HG03571 (cell line): Measurements from ENCODE around the gene PIGU.
"Not testable (repeated sequence)": the region's sequence is repeated elsewhere in the genome, so short reads cannot be mapped to it uniquely, and the experiment has no call there.

Experiments used
- ATAC-seq: cut with Tn5 transposase; IDR thresholded peaks from one replicate; pipeline ENCODE4 v1.9.1; 2021; ENCODE audit not compliant: unreplicated experiment

The PIGU gene

DNA sequence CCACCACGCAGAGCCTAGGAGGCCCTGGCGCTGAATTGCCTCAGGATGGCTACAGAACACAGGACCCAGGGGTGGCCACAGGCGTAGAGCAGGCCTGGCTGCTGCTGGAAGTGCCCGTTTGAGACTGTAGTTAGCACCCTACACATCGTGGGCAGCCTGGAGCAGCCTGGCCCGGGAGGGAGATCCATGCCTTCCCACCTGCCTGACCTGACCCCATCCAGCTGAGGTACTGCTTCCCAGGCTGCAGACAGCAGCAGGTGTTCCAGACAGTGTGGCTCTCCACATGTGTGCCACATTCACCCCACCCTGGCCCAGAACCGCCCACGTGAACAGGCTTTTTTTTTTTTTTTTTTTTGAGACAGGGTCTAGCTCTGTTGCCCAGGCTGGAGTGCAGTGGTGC lies 139.2 kb downstream of the PIGU start:
- ATAC-seq = no peak

DNA sequence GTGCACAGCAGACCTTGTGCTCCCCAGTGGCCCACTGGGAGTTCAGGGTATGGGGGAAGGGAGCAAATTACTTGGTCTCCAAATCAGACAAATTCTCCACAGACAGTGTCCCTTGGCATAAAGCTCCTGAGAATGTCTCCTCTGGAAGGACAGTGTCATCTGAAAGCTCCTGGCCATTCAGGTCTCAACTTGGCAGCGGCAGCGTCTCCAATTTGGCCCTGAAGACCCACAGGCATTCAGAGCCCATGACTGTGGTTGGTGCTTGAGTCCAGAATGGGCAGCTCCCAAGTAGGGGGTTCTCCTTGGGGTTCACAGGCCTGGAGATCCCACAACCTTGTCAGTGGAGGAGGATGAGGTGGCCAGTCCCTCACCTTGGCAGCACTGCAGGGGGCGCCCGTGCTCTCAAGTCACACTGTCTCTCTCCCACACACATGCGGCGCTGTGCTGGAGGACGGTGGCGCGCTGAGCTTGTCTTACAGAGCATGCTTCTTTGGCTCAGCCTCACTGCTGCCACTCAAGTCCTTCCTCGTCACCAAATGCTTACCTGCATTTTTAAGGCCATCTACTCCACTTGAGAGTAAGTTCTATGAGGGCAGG lies 140.0 kb downstream of the PIGU start:
- no peak for ATAC-seq

DNA sequence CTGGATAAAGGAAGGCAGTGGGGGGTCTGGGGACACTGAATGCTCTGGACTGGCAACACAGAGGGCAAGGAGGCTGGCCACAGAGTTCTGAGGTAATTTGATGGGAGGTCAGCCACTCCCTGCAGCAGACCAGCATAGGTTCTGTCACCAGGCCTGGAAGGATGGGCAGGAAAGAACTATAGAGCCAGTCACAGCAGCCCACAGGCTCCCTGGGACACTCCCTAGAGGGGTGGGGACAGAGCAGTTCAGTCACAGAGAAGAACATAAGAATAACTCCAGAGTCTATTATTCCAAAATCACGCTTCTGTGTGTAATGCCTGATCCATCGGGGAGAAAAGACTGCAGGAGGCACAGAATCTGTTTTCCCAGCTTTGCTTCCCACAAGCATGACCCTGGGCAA lies 141.0 kb downstream of the PIGU start:
- ATAC-seq = no peak

DNA sequence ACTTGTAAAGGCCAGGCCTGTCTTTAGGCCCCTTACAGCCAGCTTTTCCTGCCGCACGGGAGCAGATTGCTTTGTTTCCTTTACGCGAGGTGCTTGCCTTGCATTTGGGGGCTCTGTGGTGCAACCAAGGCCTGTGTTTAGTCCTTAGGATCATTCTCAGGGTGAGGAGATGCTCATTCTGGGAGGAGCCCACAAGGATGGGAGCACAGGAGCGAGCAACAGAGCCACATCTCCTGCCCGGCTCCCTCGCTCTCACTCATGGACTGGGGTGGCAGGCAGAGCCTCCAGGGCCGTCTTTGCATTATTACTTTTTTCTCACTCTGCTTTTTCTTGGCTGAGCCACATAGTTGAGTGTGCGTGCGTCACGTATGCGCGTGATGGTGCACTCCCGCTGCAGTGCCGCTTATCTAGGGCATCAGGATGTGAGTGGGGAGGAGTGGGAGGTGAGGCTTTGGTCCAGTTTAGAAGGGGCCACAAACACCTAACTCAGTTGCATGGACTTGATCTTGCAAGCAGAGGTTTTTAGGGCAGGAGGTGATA lies 141.5 kb downstream of the PIGU start:
- no peak for ATAC-seq

DNA sequence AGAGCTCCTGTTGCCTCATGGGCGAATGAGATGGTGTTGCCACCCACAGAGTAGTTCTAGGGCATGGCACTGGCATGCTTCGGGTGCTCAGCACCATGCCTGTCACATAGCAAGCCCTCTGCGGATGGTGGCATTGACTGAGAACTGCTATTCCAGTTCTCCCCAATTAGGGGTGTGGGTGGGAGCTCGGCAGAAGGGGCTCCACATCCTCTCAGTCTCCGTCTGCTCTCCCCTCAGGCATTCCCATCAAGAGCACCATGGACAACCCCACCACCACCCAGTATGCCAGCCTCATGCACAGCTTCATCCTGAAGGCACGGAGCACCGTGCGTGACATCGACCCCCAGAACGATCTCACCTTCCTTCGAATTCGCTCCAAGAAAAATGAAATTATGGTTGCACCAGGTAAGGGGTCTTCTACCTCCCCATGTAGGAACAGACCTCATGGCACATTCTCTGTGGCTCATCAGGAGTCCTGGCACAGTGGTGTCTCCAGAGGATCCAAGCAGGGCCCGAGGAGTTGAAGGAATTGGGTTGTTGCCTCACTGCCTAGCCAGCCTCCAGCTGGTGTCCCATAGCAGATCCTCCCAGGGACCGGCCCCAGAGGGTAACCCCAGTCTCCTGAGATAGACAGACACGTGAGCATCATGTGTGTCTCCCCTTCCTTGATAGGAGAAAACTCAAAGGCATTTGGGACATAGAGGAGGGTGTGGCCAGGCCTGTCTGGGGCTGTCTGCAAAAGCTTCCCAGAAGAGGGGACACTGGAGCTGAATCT lies 142.3 kb downstream of the PIGU start:
- ATAC-seq = no peak

DNA sequence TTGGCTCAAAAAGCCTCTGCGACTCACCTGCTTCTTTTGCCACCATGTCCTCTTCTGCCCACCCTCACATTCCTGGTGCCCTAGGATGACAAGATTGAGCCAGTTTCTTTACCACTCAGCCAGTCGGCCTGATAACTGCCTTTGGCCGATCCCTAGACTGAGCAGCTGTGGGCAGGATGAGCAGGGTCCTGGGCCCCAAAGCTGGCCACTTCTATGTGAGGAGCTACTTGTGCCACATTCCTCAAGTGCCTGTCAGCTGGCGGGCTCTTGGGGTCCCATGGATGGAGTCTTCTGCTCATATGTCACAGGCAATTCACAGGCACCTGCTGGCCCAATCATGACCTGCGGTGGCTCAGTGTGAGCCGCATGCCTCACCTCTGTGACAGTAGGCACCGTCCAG lies 144.1 kb downstream of the PIGU start:
- ATAC-seq = no peak

DNA sequence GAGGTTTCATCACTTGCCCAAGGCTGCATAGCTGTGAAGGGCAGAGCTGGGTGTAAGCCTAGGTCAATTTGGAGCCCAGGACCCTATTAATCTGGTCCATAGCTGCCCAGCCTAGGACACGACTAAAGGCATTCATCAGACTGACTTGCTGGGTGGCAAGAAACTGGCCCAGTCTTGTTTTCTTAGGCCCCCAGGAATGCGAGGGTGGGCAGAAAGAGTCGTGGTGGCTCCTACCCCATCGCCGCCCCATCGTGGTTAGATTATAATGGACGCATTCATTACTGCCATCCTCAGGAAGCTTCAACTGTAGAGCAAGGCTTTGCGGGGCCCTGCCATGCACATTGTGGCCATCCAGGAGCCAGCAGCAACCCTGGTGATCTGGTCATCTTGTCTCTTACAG lies 144.6 kb downstream of the PIGU start:
- ATAC-seq = no peak

DNA sequence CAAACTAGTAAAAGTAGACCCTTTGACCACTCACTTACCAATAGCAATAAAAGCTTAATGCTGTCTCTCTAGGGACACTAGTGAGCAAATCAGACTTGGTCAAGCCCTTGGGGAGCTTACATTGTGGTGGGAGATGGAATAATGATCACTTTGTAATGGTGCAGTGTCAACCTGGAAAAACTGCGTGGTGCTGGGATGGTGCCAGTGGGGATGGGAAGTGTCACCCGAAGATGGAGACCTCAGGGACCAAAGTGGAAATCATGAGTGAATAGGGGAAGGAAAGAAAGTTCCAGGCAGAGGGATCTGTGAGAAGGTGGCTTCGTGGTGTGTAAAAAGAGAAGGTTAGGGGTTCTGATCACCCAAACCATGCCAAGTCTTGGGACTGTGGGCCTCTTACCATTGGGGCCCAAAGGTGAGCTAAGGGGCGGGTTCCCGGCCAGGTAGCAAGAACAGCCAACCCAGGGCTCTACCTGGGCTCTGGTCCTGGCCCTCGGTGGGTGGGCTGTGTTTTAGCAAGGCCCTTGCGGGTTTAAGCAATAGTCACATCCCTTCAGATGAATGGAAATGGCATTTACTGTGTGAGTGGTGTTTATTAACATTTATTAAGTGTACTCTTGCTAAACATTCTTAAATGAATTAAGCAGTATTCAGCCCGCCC lies 145.2 kb downstream of the PIGU start:
- no peak for ATAC-seq

DNA sequence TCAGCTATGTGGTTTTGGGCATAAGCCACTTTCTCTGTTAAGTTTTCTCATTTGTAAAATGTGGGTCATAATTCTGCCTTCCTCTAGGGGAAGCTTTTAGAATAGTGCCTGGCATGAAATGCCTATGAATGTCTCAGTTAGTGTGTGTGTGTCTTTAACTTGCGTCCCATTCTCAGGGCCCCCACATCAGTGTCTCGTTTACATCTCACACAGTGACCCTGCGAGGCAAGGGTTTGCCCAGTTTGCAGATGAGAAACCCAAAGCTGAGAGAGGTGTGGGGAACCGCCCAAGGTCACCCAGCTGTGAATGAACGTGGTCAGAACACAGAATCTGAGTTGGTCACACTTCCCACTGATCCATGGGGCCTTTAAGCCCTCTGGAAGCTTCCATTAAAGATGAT lies 146.6 kb downstream of the PIGU start:
- ATAC-seq = no peak

DNA sequence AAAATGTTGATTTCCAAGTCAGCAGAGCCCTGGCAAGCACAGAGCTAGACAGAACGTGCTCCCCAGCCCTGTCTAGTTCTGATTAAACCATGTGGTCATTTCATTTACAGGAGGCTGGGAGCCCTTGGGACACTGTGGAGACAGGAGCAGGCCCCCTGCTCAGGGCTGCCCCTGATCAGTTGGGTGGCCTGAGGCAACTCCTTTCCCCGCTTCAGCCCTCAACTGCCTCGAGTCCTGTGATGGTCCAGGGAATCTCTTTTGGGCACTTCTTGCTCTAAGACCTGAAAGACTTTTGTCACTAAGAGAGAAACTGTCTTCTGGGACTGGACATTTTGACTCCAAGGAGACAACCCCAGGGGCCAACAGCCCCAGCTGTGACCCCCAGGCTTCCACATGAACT lies 147.2 kb downstream of the PIGU start:
- ATAC-seq = no peak

DNA sequence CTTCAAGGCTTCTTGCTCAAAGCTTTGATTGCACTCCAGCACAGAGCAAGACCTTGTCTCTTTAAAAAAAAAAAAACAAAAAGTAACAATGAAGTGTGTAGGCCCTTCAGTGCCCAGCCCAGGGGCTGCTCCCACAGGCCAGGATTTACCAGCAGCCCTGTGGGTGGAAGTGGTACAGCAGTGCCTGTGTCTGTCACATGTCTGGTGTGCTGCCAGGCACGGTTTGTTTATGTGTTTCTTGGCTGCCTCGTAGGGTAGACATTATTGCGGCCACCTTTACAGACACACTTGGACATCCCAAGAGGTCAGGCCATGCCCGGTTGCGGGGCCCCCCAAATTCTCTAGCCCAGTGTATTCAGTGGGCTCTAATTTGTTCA lies 148.0 kb downstream of the PIGU start:
- ATAC-seq = no peak

DNA sequence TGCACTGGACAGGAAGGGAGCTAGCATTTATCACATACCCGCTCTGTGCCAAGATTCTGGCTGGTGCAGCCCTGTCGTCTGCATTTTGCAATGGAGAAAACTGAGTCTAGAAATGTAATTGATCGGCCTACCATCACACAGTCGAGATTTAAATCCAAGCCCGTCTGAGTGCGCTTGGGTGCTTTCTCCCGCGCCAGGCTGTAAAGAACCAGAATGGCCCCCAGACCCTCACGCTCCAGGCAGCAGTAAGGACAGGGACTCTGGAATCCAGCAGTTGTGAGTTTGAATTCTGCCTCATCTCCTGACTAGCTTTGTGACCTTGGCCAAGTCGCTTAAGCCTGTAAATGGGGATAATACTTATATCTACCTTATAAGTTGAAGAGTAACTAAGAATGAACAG lies 149.9 kb downstream of the PIGU start:
- ATAC-seq = no peak

DNA sequence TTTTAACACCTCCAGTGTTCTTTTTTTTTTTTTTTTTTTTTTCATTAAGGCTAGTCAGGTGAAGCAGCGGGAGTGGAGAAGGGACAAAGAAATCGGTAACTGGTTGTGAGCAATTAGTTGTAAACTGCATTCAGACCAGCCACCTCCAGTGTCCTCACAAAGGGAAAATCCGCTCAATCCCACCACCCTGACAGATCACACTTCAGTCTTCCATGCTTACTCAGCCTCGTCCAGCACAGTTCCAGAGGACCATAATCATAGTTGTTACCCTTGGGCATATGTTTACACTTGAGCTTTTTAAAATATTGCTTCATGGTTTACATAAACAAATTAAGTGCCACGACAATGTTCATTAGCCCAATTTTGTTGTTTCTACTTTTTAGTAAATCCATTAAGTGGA lies 150.4 kb downstream of the PIGU start:
- no peak for ATAC-seq

DNA sequence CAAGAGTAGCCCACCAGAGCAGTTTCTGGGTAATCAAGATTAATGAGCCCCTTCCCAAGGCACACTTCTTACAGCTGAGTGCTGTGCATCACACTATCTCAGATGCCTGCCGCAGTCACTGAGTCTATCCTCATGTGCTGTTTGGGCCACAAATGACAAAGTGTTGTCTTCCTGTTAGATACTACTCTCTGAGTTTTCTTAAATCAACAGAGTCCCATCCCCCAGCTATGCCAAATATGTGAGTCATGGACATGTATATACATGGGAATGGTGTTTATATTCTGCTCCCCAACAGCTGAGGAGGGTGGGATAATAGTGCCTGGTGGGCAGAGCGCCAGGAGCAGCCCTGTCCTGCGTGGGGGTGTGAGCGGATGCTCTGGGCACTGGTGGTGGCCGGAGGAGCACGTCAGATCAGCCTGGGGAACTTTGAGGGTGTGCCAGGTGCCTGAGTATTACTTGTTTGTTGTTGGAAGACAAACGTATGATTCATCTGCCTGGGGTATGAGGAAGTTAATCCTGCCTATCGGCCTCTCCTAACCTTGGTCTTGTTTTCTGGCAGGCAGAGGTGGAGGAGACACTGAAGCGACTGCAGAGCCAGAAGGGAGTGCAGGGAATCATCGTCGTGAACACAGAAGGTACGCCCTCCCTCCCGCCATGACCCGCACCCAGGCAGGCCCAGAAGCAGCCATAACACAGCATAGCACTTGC lies 151.0 kb downstream of the PIGU start:
- ATAC-seq = no peak

DNA sequence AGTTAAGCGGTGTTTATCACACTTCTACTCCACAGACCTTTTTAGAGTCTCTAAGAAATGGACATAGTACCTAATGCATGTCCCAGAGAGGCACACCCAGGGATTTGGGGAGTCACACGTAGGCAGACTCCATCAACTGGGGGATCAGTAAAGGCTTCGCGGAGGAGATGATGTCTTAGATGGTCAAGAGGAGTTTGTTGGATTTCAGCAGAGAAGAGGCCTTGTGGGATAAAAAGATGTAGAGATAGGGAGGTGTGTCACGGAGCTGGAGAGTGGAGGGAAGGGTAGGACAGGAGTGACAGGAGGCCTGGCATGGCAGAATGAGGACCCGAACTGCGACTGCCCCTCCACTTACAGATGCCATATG lies 151.6 kb downstream of the PIGU start:
- ATAC-seq = no peak

DNA sequence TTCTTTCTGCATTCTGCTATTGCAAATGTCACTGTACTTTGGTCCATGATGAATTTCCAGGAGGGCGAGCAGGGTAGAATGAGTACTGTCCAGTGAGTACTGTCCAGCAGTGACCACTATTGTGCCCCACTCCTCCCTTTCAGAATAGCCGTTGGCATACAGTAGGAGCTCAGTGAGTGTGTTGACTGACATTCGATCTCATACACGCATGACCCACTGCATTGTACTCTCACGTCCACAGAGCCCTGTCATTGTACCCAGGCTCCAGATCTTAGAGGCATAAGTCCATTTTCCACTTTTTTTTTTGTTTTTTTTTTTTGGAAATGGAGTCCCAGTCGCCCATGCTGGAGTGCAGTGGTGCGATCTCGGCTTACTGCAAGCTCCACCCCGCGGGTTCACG lies 152.5 kb downstream of the PIGU start:
- no peak for ATAC-seq

DNA sequence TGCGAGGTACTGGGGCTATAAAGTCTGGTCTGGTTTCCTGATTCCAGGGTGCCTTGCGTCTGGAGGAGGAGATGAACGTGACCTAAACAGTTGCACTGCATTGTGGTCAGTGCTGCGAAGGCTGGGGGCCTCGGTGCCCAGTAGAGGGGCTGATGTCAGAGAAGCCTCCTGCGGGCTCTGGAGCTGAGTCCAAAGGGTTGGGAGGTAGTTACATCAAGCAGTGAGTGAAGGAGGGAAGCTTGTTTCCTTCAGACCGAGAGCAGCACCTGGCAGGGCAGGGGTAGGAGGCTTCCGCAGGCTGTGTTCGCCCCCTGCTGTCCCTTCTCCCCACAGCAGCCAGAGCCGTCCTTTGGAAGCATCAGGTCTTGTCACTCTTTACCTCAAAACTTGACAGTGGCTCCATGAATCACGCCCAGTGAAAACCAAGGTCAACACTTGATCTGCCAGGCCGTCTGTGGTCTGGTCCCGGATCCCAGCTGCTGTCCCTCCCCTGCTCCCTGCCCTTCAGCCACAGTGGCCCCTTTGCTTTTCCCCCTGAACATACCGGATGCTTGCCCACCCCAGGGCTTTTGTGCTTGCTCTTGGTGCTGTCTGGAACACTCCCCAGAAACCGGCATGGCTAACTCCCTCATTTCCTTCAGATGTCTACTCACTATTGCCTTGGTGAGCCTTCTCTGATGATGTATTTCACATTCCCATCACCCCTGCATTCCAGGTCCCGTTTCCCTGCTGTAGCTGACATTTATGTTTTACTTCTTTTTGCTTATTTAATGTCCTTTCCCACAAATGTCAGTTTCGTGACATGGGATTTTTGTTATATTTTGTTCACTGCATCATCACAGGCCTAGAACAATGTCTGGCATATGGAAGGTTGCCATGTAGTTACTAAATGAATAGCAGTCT lies 153.7 kb downstream of the PIGU start:
- no peak for ATAC-seq

DNA sequence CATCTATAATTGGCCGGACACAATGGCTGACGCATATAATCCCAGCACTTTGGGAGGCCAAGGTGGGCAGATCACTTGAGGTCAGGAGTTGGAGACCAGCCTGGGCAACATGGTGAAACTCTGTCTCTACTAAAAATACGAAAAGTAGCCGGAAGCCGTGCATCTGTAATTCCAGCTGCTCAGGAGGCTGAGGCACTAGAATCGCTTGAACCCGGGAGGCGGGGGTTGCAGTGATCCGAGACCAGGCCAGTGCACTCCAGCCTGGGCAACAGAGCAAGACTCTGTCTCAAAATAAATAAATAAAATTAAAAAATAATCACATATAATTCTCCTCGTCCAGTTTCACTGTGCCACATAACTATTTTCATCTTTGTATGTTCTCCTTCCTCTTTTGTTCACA lies 157.1 kb downstream of the PIGU start:
- not testable (repeated sequence) for ATAC-seq

DNA sequence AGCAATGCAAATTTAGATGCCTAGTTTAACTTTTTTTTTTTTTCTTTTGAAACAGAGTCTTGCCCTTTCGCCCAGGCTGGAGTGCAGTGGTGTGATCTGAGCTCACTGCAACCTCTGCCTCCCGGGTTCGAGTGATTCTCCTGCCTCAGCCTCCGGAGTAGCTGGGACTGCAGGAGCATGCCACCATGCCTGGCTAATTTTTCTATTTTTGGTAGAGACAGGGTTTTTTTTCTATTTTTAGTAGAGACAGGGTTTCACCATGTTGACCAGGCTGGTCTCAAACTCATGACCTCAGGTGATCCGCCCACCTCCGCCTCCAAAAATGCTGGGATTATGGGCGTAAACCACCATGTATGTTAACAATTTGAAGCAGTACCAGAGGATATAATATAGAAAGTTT lies 158.0 kb downstream of the PIGU start:
- not testable (repeated sequence) for ATAC-seq

DNA sequence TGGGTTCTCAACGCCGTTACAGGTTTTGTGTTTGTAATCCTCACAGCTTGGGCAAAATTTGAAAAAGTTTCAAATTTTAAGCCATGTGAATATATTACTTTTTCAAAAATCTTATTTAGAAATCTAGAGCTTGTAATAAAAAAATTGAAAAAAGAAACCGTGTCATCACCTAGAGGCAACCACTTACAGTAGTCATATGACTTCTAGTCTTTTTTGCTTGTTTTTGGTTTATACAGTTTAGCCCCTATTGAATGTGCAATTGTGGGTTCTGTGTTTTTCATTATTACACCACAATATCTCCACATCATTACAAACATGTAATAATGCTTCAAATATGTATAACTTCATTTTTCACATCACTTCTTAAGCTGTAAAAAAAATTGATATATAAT lies 159.8 kb downstream of the PIGU start:
- ATAC-seq = no peak
